Vagina (tissue), 2 donors: ENCODE results near the gene TRIM67.

Source experiments
- CTCF ChIP-seq, 3 experiments: fragments of 450-650 bp in 2 of 3; fragments of 200-600 bp in 1 of 3; sonication (generic) in 1 of 3; IDR thresholded peaks; one replicate each; pipeline ENCODE4 v1.5.1; 2017 to 2019; ENCODE audit warnings: antibody characterized with exemption in 3 of 3, mild to moderate bottlenecking in 2 of 3, moderate library complexity in 2 of 3
- POLR2AphosphoS5 ChIP-seq, 2 donors: sonication (generic); formaldehyde crosslinking; IDR thresholded peaks; one replicate each; pipeline ENCODE4 v1.9.0; 2017; ENCODE audit warnings: antibody characterized with exemption in 2 of 2, mild to moderate bottlenecking in 2 of 2, low read depth in 1 of 2; ENCODE audit not compliant: insufficient read depth in 1 of 2

- no peak for TF ChIP-seq CTCF (IDR thresholded peaks at IDR 0.05)
- TF ChIP-seq POLR2AphosphoS5 (IDR thresholded peaks at IDR 0.05; ENCODE audit: insufficient read depth in 1 of 2, low read depth in 1 of 2) = no peak
Observed at GRCh38 chr1:231216498-231216897, 54.6 kb downstream of the TRIM67 start.
